ENCODE measurements around the gene HTT-AS. TPM values are rescaled to one million over a fixed set of nuclear protein-coding genes. Genes with fewer than 3 reads are reported as not detected.

The HTT-AS gene
- total and polyA plus RNA-seq, 7 experiments from 2014 or later: not detected

DNA sequence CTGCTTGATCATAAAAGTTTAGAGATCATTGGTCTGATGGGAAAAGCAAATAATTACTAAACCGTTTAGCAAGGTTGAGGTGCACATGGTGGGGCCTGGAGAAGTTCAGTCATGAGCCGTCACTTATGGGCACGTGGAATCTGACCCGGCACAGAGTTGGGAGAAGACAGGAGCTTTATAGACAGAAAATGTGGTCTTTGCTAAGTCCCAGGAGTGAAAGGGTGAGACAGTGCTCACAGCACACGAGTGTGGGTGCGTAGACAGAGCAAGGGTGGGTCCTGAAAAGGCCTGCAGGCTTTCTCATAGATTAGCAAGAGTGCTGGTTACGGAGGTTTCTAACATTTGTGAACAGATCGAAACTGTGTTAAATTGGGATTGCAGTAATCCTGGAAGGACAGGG is 44.0 kb upstream of the HTT-AS start:
- H3K4me1 Mint-ChIP-seq: peaks cover 5 to 27% (median 19%) of the 10 kb centered on the region in 7 donors
- peaks cover 0 to 62% (median 30%) of the 10 kb centered on the region in 5 donors for H3K36me3 Mint-ChIP-seq
- H3K4me3 ChIP-seq (ENCODE audit: low read length): no peak overlapping the region
- H3K9me3 ChIP-seq (ENCODE audit: control insufficient read depth in 2 of 3, low read length in 3 of 3): no peaks in the 10 kb centered on the region
- H3K27ac ChIP-seq (ENCODE audit: low read depth, low read length): no peak overlapping the region
- peak overlapping the region in 2 of 9 donors; percentile 27 to 71 for H3K27ac Mint-ChIP-seq
- peaks cover 14 to 70% (median 23%) of the 10 kb centered on the region in 3 experiments for H3K36me3 ChIP-seq (ENCODE audit: control insufficient read depth in 2 of 3, insufficient read depth in 3 of 3, low read length in 3 of 3)
- no peak overlapping the region for H3K4me3 Mint-ChIP-seq
- H3K27me3 ChIP-seq (ENCODE audit: control insufficient read depth in 2 of 2, insufficient read depth in 2 of 2, low read length in 2 of 2): no peaks in the 10 kb centered on the region
- intact Hi-C loops (cut with micrococcal nuclease): no loop called here
- POLR2A ChIA-PET: no interaction called here
- ATAC-seq: no peak
- CTCF ChIA-PET: no interaction called here
- DNase-seq: no peak
- no peaks in the 10 kb centered on the region for H3K27me3 Mint-ChIP-seq
- peaks cover 0 to 6% of the 10 kb centered on the region in 2 donors for H3K4me1 ChIP-seq (ENCODE audit: control insufficient read depth in 2 of 2, insufficient read depth in 2 of 2, low read length in 2 of 2)
- no peaks in the 10 kb centered on the region for H3K9me3 Mint-ChIP-seq

DNA sequence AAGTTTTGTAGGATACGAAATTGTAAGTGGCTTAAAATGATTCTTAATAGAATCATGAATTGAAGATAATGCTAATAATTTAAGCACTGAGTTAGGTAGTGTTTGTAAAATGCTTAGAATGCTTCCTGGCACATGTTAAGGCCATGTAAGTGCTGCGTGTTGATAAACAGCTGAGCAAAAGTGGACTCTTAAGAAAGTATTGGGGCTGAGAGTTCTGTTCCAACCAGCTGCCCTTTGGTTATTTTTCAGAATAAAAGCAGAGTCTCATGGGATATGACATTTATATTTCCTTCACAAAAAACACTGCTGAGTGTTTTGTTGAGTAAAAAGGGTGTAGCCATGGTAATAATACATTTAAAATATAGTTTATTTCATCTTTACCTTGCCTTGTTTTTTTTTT is 42.6 kb upstream of the HTT-AS start:
- H3K27ac Mint-ChIP-seq: no peak overlapping the region
- Histone ChIP-seq H3K4me1 (ENCODE audit: control insufficient read depth in 2 of 2, insufficient read depth in 2 of 2, low read length in 2 of 2) (peaks cover 0 to 2% of the 10 kb centered on the region in 2 donors), H3K36me3 (ENCODE audit: control insufficient read depth in 2 of 3, insufficient read depth in 3 of 3, low read length in 3 of 3) (peaks cover 22 to 81% (median 28%) of the 10 kb centered on the region in 3 experiments), H3K27me3 (ENCODE audit: control insufficient read depth in 2 of 2, insufficient read depth in 2 of 2, low read length in 2 of 2) (no peaks in the 10 kb centered on the region), H3K4me3 (ENCODE audit: low read length) (no peak overlapping the region), H3K27ac (ENCODE audit: low read depth, low read length) (no peak overlapping the region), H3K9me3 (ENCODE audit: control insufficient read depth in 2 of 3, low read length in 3 of 3) (no peaks in the 10 kb centered on the region)
- peaks cover under 1 to 20% (median 10%) of the 10 kb centered on the region in 7 donors for H3K4me1 Mint-ChIP-seq
- ATAC-seq (no peak), DNase-seq (no peak)
- no peak overlapping the region for H3K4me3 Mint-ChIP-seq
- H3K27me3 Mint-ChIP-seq: no peaks in the 10 kb centered on the region
- H3K9me3 Mint-ChIP-seq: peaks cover 0 to 1% (median 0%) of the 10 kb centered on the region in 11 donors
- ChIA-PET POLR2A (no interaction called here), CTCF (no interaction called here)
- intact Hi-C loops (cut with micrococcal nuclease): no loop called here
- peaks cover 8 to 64% (median 32%) of the 10 kb centered on the region in 5 donors for H3K36me3 Mint-ChIP-seq

DNA sequence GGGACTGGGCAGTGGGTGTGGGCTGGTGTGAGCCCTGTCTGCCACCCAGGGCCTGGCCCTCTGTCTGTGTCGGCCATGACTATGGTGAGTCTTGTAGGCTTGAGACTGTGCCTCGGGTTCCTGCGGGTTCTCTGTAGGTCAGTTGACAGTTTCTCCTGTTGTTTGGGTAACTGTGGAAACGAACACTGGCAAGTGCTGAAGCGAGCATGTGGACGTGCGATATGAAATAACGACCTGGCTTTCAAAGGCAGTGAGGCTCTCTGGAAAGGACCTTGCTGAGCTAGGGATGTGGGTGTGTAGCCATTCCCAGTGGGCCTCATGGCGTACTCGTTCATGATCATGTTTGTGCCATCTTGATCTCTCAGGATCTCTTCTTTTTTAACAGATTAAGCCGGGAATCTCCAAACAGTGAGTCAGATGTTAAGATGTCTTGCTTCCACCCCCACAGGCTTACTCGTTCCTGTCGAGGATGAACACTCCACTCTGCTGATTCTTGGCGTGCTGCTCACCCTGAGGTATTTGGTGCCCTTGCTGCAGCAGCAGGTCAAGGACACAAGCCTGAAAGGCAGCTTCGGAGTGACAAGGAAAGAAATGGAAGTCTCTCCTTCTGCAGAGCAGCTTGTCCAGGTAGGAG is 41.4 kb upstream of the HTT-AS start:
- Mint-ChIP-seq H3K9me3 (peaks cover 0 to 1% (median 0%) of the 10 kb centered on the region in 11 donors), H3K27ac (no peak overlapping the region), H3K4me3 (no peak overlapping the region), H3K4me1 (peaks cover 0 to 16% (median 4%) of the 10 kb centered on the region in 7 donors), H3K27me3 (no peaks in the 10 kb centered on the region), H3K36me3 (peaks cover 8 to 61% (median 32%) of the 10 kb centered on the region in 5 donors)
- CTCF ChIA-PET: interaction anchor here (2.0 kb wide), 1 partner anchor 9 kb away, joined by 6 read pairs; no protein-coding TSS in a partner anchor
- Histone ChIP-seq H3K36me3 (ENCODE audit: control insufficient read depth in 2 of 3, insufficient read depth in 3 of 3, low read length in 3 of 3) (peaks cover 22 to 84% (median 28%) of the 10 kb centered on the region in 3 experiments), H3K27ac (ENCODE audit: low read depth, low read length) (no peak overlapping the region), H3K4me3 (ENCODE audit: low read length) (no peak overlapping the region), H3K4me1 (ENCODE audit: control insufficient read depth in 2 of 2, insufficient read depth in 2 of 2, low read length in 2 of 2) (no peaks in the 10 kb centered on the region), H3K9me3 (ENCODE audit: control insufficient read depth in 2 of 3, low read length in 3 of 3) (no peaks in the 10 kb centered on the region), H3K27me3 (ENCODE audit: control insufficient read depth in 2 of 2, insufficient read depth in 2 of 2, low read length in 2 of 2) (no peaks in the 10 kb centered on the region)
- DNase-seq: no peak
- intact Hi-C loops (cut with micrococcal nuclease): no loop called here
- POLR2A ChIA-PET: no interaction called here
- no peak for ATAC-seq

DNA sequence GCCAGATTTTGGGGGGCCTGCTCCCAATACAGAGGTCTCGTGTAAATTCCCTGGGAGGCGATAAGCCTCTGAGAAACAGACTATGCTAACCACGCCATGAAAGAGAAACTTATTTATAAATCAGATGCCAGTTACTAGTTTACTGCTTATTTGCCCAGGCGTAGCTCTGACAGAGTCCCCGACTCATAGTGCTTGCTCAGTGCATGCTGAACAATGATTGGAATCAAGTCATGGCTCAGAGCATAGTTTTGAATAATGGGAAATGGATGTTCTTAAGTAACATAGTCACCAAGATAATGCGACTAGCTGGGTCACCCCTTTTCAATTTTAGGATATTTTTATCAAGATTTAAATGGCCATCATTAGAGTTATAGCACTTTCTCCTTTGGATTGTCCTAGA is 40.0 kb upstream of the HTT-AS start:
- Mint-ChIP-seq H3K4me1 (peaks cover 0 to 13% (median 3%) of the 10 kb centered on the region in 7 donors), H3K9me3 (peaks cover 0 to 1% (median 0%) of the 10 kb centered on the region in 11 donors), H3K27ac (no peak overlapping the region), H3K36me3 (peaks cover 11 to 71% (median 40%) of the 10 kb centered on the region in 5 donors), H3K4me3 (no peak overlapping the region), H3K27me3 (no peaks in the 10 kb centered on the region)
- ChIA-PET POLR2A (interaction anchor here (0.9 kb wide), 1 partner anchor 8 kb away, joined by 3 read pairs; no protein-coding TSS in a partner anchor), CTCF (interaction anchor here (2.0 kb wide), 1 partner anchor 7 kb away, joined by 6 read pairs; no protein-coding TSS in a partner anchor)
- H3K27ac ChIP-seq (ENCODE audit: low read depth, low read length): no peak overlapping the region
- no peak overlapping the region for H3K4me3 ChIP-seq (ENCODE audit: low read length)
- no peaks in the 10 kb centered on the region for H3K4me1 ChIP-seq (ENCODE audit: control insufficient read depth in 2 of 2, insufficient read depth in 2 of 2, low read length in 2 of 2)
- no peak for DNase-seq
- H3K36me3 ChIP-seq (ENCODE audit: control insufficient read depth in 2 of 3, insufficient read depth in 3 of 3, low read length in 3 of 3): peaks cover 28 to 89% (median 28%) of the 10 kb centered on the region in 3 experiments
- no peaks in the 10 kb centered on the region for H3K9me3 ChIP-seq (ENCODE audit: control insufficient read depth in 2 of 3, low read length in 3 of 3)
- intact Hi-C loops (cut with micrococcal nuclease): no loop called here
- no peaks in the 10 kb centered on the region for H3K27me3 ChIP-seq (ENCODE audit: control insufficient read depth in 2 of 2, insufficient read depth in 2 of 2, low read length in 2 of 2)
- ATAC-seq: no peak

DNA sequence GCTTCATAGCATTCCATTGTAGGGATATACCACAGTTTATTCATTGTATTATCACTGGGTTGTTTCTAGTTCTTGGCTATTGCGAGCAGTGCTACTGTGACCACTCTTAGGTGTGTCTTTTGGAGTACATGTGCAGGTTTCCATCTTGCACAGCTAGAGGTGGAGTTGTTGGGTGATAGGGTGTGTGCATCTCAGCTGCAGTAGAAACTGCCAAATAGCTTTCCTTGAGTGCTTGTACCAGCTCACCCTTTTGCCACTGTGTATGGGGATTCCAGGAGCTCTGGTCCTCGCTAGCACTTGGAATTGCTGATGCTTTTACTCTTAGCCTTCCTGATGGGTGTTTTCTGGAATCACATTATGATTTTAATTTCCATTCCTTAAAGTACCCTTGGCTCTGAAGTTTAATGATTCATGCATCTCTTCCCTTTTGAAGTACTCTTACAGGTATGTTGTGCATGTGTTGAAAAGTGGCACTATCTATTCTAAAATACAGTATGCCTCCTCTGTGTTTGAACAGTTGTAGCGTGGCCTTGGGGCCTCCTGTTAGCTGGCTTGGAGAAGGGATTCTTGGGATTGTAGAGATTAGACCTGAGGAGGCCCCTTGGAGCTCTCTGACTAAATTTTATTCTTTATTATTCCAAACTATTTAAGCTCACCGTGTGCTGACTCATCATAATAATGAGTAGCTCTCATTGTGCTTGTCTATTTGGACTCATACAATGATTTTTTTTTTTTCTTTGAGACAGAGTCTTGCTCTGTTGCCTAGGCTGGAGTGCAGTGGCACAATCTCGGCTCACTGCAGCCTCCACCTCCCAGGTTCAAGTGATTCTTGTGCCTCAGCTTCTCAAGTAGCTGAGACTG is 38.5 kb upstream of the HTT-AS start:
- ChIA-PET POLR2A (no interaction called here), CTCF (interaction anchor here (1.0 kb wide), 1 partner anchor 10 kb away, joined by 3 read pairs; no protein-coding TSS in a partner anchor)
- peak overlapping the region in 1 of 9 donors; percentile 67 for H3K27ac Mint-ChIP-seq
- H3K4me3 ChIP-seq (ENCODE audit: low read length): no peak overlapping the region
- H3K4me3 Mint-ChIP-seq: no peak overlapping the region
- intact Hi-C loops (cut with micrococcal nuclease): no loop called here
- peaks cover 12 to 68% (median 32%) of the 10 kb centered on the region in 5 donors for H3K36me3 Mint-ChIP-seq
- ATAC-seq (no peak), DNase-seq (no peak)
- no peaks in the 10 kb centered on the region for H3K27me3 Mint-ChIP-seq
- peaks cover 0 to 13% (median 3%) of the 10 kb centered on the region in 7 donors for H3K4me1 Mint-ChIP-seq
- no peaks in the 10 kb centered on the region for H3K9me3 ChIP-seq (ENCODE audit: control insufficient read depth in 2 of 3, low read length in 3 of 3)
- H3K4me1 ChIP-seq (ENCODE audit: control insufficient read depth in 2 of 2, insufficient read depth in 2 of 2, low read length in 2 of 2): no peaks in the 10 kb centered on the region
- no peaks in the 10 kb centered on the region for H3K27me3 ChIP-seq (ENCODE audit: control insufficient read depth in 2 of 2, insufficient read depth in 2 of 2, low read length in 2 of 2)
- peaks cover 26 to 85% (median 37%) of the 10 kb centered on the region in 3 experiments for H3K36me3 ChIP-seq (ENCODE audit: control insufficient read depth in 2 of 3, insufficient read depth in 3 of 3, low read length in 3 of 3)
- H3K9me3 Mint-ChIP-seq: peaks cover 0 to 1% (median 0%) of the 10 kb centered on the region in 11 donors
- no peak overlapping the region for H3K27ac ChIP-seq (ENCODE audit: low read depth, low read length)

DNA sequence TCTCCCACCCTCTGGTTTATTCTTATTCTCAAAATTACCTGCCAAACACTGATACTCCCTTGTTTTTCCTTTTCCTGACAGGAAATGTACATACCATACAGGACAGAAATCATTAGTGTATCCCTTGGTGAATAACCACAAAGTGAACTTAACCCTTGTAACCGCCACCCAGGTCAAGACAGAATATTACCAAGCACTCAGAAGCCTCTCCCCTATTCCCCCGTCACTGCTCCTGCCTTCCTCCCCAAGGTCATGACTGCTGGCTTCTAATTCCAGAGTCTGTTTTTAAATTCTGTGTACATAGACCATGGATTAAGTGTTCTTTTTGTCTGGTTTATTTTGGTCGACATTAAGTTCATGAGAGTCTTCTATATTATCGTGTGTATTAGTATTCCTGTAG is 37.9 kb upstream of the HTT-AS start:
- Mint-ChIP-seq H3K4me3 (no peak overlapping the region), H3K9me3 (peaks cover 0 to 1% (median 0%) of the 10 kb centered on the region in 11 donors), H3K4me1 (peaks cover 0 to 13% (median 5%) of the 10 kb centered on the region in 7 donors), H3K27ac (peak overlapping the region in 1 of 9 donors; percentile 5), H3K36me3 (peaks cover 12 to 72% (median 31%) of the 10 kb centered on the region in 5 donors), H3K27me3 (no peaks in the 10 kb centered on the region)
- Histone ChIP-seq H3K36me3 (ENCODE audit: control insufficient read depth in 2 of 3, insufficient read depth in 3 of 3, low read length in 3 of 3) (peaks cover 20 to 86% (median 43%) of the 10 kb centered on the region in 3 experiments), H3K27me3 (ENCODE audit: control insufficient read depth in 2 of 2, insufficient read depth in 2 of 2, low read length in 2 of 2) (no peaks in the 10 kb centered on the region), H3K4me3 (ENCODE audit: low read length) (no peak overlapping the region), H3K9me3 (ENCODE audit: control insufficient read depth in 2 of 3, low read length in 3 of 3) (no peaks in the 10 kb centered on the region), H3K4me1 (ENCODE audit: control insufficient read depth in 2 of 2, insufficient read depth in 2 of 2, low read length in 2 of 2) (no peaks in the 10 kb centered on the region), H3K27ac (ENCODE audit: low read depth, low read length) (no peak overlapping the region)
- CTCF ChIA-PET: no interaction called here
- ATAC-seq: no peak
- intact Hi-C loops (cut with micrococcal nuclease): no loop called here
- no peak for DNase-seq
- POLR2A ChIA-PET: no interaction called here
